ENCODE data around the gene ZNF76.

ZNF76 gene

DNA sequence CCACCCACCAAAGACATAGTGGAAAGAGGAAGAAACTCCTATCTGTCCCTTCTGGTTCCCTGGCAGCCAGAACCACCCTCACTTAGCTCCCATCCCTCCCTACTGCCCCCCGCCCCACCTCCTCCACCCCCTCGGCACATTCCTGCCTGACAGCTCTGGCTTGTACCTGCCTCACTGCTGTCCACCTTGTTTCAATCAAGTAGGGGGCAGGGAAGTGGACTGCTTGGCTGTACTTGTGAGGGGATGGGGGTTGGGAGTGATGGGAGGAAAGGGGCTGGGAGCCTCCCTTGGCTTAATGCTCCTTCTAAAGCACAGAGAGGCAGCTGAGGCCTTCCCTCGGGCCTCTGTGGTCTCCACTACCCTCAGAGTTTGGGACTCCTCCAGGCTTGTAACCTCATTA lies 22.1 kb upstream of the ZNF76 start:
- DNase-seq = no peak

DNA sequence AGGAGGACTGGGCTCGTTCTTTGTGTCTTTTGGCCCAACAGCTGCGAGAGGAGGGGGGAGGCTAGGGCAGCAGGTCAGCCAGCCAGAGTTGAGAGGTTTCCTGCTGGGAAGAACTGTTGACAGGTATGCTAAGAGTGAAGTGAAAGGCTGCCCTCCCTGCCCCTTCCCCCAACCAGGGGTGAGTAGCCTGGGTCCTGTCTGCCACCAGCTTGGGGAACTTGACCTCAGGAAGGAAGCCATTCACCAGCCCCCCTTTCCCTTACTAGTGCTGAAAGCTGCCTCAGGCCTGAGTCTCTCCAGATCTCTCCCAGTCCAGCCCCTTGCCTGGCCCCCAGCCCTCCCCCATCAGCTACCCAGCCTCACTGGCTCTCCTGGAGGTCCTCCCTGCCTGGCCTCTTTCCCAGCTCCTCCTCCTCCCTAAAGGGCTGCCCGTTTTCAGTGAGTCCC lies 20.7 kb upstream of the ZNF76 start:
- no peak for DNase-seq

DNA sequence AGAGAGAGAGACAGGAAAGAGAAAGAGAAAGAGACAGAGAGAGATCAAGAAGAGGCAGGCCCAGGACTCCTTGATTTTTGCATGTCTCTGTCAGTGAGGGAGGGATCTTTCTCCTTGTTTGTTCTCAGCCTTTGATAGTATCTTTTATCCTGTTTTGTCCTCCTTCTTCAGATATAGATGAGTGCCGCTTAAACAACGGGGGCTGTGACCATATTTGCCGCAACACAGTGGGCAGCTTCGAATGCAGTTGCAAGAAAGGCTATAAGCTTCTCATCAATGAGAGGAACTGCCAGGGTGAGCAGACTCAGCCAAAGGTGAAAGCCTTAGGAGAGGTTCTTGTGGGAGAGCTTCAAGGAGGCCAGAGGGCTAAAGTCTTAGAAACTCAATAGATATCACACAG lies 20.0 kb upstream of the ZNF76 start:
- DNase-seq = no peak

DNA sequence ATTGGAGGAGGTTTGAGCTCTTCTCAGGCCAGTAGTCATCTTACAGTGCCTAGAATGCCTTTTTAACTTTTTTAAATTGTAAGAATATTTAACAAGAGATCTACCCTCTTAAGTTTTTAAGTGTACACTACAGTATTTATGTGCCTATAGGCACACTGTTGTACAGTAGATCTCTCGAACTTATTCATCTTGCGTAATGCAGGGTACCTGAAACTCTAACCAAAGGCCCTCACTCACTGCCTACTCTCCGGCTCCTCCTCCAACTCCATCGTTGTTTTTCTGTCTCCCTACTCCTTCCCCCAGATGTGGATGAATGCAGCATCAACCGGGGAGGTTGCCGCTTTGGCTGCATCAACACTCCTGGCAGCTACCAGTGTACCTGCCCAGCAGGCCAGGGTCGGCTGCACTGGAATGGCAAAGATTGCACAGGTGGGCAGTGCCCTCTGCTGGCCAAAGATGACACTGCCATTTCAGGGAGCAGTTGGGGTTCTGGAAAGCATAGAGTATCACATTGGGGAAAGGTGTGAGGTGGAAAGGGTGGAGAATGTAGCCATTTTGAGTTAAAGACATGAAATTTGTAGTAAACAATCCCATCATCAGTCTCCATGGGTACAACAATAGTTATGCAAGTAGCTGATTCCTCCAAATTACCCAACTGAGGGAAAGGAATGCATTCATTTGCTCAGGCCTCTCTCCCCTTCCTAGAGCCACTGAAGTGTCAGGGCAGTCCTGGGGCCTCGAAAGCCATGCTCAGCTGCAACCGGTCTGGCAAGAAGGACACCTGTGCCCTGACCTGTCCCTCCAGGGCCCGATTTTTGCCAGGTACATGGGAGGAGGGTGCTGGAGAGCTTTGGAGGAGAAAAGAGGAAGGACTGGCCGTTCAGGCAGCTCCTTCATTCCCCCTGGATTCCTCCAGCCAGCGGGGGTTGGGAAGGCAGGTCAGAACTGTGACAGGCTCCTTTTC lies 18.4 kb upstream of the ZNF76 start:
- DNase-seq = peak; percentile 53 to 72

DNA sequence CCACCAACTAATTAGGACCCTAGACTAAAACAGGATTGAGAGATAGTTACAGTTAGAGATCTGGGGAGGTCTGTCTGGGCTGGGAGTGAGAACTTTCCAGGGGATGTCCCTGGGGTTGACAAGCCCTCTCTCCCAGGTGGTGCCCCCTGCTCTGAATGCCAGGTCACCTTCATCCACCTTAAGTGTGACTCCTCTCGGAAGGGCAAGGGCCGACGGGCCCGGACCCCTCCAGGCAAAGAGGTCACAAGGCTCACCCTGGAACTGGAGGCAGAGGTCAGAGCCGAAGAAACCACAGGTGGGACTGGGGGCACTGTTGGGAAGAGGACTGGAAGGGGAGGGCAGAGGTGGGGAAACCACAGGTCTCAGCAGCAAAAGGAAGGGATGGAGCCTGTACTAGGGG lies 17.0 kb upstream of the ZNF76 start:
- no peak for DNase-seq

DNA sequence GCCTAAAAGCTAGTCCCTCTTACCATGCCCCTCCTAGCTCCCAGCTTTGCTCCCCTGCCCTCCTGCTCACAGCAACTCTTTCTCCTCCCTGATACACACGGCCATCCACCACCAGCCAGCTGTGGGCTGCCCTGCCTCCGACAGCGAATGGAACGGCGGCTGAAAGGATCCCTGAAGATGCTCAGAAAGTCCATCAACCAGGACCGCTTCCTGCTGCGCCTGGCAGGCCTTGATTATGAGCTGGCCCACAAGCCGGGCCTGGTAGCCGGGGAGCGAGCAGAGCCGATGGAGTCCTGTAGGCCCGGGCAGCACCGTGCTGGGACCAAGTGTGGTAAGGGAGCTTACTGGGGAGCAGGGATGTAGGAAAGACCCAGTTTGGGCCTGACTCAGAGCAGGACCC lies 16.6 kb upstream of the ZNF76 start:
- no peak for DNase-seq

DNA sequence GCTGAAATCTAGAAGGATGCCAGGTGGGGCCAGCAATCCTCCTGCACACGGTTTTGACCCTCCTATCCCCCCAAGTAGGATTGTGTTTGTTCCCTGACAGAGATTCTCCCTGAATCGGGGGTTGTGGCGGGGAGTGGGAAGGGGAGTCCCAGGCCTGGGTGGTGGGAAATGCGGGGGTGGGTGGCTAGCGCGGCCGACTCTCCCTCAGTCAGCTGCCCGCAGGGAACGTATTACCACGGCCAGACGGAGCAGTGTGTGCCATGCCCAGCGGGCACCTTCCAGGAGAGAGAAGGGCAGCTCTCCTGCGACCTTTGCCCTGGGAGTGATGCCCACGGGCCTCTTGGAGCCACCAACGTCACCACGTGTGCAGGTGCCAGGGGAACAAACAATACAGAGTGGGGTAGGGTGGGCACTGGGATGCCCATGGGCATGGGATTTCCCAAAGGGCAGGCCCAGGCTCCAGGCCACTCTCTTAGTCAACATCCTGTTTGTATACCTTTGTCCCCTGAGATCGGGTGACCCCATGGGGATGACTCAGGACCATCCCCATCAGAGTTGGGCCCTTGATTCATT lies 16.1 kb upstream of the ZNF76 start:
- DNase-seq = no peak

DNA sequence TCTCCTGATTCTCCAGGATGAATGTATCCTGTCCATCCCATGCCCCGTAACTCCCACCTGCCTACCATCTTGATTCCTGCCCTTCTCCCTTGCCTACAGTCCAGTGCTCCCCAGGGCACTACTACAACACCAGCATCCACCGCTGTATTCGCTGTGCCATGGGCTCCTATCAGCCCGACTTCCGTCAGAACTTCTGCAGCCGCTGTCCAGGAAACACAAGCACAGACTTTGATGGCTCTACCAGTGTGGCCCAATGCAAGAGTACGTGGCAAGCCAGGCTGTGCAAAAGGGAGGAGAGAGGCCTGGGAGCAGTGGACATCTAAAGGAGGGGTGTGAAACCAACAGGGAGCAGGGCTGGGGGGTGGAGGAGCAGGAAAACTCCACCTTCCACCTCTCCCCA lies 15.0 kb upstream of the ZNF76 start:
- no peak for DNase-seq

DNA sequence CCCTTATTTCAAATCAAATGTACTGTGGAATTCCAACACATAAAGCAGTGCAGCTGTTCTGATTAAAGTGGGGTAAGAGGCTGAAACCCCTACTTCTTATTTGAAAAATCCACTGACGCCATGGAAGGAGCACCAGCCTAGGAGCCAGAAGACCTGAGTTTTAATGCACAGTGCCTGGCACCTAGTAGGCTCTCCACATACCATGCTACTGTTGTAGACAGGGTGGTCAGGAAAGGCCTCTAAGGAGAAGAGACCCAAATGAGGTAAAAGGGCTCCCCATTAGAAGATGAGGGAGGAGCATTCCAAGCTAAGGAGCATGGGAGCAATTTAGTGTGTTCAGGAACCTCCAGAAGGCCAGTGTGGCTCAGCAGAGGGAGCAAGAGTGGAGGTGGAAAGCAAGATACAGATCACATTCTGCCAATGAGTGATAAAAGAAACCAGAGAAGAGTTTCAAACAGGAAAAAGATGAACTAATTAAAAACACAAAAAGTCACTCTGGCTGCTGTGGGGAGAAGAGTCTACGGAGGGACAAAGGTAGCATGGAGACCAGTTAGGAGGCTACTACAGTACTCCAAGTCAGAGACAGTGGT lies 11.8 kb upstream of the ZNF76 start:
- DNase-seq = no peak

DNA sequence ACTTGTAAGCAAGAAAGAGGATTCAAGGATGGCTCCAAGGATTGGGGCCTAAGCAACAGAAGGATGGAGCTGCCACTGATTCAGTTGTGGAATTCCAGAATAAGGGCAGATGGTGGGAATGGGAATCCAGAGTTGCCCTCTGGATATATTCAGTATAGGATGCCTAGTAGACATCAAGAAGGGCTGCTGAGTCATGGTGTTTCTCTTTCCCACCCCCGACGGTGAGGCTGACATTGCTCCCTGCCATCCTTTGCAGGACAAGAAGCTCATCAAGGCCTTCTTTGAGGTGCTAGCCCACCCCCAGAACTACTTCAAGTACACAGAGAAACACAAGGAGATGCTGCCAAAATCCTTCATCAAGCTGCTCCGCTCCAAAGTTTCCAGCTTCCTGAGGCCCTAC lies 11.2 kb upstream of the ZNF76 start:
- no peak for DNase-seq

DNA sequence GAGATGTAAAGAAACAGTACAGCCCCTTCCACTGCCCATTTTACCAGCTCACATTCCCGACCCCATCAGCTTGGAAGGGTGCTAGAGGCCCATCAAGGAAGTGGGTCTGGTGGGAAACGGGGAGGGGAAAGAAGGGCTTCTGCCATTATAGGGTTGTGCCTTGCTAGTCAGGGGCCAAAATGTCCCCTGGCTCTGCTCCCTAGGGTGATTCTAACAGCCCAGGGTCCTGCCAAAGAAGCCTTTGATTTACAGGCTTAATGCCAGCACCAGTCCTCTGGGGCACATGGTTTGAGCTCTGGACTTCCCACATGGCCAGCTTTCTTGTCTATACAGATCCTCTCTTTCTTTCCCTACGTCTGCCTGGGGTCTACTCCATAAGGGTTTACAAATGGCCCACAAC lies 10.6 kb upstream of the ZNF76 start:
- no peak for DNase-seq

DNA sequence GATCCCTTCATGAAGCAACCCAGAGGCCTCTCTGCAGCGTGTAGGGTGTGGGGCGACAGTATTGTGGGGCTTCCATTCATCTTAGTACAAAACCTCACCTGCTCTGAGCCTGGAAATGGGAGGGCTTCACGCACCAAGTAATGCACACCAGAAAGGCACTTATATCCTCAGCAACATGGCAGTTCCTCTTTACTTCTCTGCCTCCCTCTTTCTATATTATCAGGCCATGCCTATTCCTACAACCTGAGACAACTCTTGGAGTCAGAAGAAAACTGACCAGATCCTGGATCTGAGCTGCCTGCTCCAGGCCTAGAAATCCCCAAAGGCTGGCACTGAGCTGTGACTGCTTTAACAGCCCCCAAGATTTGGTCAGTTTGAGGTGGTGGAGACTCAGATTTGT lies 7.6 kb upstream of the ZNF76 start:
- DNase-seq = no peak

DNA sequence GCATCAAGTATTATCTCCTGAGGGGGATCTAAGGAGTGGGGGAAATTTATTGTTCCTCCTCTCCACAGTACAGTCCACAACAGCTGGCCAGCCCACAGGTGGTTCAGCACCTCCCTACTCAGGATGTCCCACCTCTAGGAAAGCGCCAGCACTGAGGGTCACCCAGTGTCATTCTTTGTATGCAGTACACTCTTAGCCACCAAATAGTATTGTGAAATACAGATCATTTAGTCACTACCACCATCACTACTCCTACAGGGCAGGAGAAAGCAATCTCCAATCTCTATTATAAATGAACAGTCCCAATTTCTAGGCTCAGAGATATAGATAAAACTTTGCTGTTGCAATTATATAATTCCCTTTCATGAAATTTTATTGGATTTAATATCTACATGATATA lies 6.3 kb upstream of the ZNF76 start:
- DNase-seq = no peak

DNA sequence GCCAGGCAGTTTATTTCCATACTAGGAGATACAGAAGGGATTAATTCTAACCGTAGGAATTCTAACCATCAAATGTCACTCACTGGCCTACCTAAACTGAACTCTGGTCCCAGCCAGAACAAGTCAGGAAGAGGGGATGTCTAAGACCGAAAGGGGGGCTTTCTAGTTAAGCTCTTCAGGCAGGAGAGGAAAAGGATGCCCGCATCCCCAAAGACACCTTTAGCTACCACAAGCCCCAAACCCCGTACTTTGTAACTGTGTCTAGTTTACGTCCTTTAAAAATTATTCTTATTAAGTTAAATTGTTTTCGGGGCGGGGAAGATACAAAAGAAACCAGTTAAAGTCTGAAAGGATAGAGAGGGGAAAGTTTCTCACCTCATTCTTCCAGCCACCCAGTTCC lies 1.2 kb upstream of the ZNF76 start:
- no peak for DNase-seq

DNA sequence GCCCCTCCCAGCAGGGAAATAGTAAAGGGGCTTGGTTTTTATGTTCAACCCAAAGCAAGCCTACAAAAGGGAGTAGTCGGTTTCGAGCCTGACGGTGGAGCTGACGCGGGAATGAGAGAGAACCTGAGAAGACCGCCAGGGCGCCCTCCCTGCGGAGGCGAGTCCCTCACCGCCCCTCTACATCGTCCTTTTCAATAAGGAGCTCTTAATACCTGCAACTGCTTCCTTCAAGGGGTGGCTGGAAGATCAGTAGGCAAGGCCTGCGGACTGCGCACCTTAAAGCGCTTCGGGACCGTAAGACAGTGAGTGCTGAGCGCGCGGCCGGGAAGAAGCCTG lies 709 bp upstream of the ZNF76 start:
- DNase-seq = no peak

DNA sequence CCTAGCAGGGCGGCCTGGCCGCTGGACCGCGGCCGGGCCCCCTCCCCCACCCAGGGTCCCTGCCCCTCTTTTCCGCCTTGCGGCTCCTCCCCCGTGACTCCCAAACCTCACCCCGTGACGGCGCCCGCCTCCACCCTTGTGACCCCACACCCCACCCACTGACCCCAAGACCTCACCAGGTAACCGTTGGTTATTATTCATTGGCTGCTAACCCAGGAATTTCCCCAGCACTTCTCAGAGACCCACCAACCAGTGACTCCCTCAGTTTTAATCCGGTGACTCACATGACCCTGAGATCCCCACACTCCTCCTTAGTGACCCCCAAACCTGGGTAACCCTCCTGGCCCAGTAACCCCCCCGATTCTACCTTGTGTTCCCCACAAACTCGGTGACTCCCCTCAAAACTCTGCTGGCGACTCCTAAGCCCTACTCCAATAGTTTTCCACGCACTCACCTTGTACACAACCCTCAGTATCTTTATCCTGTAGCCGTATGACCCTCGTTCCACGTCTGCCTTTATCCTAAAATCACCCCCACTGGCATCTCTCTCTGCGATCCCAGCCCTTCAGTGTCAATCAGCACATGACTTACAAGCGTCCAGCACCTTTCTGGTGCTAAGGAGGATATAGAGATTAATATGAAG lies 534 bp downstream of the ZNF76 start:
- peak; percentile 64 to 81 for DNase-seq

DNA sequence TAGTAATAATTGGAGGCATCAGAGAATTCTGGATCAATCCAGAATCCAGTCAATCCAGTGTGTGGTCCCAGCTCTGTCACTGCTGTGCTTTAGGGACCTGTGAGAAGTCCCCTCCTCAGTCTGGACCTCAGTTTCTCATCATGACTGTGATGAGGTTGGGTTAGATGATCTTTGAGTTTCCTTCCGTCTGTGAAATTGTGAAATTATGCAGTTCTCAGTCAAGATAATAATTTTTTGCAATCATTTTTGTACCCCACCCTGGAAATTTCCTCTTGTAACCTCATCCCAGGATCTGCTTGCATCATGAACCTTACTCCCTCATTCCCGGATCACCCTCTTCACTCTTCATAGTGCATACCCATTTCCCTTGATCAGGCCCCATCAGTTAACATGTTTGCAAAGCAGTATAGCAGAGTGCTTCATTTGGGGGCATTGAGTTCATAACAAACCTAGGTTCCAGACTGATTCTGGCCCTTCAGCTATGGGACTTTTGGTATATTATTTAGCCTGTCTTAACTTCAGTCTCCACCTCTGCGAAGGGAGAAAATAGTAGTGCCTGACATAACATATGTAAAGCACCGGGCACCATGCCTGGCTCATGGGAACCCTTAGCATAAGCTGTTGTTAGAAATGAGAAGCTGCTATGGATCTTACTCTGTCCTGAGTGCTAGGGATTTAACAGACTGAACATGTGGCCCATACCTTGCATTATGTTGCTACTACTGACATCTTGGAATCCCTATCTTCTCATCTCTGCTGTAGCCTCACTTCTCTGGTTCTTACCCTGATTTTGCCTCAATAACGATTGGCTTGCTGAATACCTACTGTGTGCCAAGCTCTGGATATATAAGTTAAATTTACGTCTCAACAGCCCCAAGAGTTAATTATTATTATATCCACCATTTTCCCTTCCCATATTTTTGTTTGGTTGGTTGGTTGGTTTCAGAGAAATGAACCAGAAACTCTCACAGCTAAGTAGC lies 1.3 kb downstream of the ZNF76 start:
- DNase-seq = no peak

DNA sequence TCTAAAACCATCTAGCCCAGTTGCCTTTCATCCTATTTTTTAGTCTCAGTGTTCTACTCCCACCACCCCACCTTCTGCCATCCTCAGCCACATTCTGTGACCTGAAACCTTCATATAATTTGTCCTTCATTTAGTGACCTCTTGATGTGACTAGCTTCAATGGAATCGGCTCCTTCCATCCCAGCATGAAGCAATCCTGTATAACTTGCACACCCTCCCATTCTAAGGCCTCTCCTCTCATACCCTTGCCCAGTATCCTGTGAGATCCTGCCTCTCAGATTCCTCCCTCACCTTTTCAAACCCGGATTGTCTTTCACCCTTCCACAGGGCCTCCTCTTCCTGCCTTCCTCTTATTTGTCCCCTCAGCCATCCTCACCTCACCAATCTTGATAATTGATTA lies 3.1 kb downstream of the ZNF76 start:
- DNase-seq = no peak

DNA sequence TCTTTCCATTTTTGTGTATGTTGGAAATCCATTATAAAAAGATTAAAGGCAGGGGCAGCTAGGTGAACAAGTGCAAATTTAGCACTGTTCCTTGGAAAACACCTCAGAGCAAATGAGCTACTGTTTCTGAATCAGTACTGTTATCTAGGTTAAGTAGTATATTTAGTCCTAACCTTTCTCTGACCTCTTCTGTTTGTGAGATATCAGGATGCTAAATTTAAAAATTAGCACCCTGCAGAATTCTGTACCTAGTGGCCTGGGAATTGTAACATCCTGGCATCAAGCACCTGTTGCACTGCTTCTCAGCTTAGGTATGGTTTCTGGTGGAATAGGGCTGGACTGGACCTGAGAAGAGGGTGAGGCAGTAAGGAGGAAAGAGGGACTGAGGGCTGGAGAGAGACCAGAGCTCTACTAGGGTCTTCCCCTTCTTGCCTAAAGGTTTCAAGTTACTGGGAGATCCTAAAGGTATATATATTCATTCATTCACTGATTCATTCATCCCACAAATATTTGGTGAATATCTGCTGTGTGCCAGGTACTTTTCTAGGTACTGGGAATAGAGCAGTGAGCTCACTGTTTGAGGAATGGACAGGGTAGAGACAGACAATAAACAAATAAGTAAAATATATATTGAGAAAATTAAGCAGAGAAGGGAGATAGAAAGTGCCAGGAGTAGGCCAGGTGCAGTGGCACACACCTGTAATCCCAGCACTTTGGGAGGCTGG lies 5.2 kb downstream of the ZNF76 start:
- no peak for DNase-seq

DNA sequence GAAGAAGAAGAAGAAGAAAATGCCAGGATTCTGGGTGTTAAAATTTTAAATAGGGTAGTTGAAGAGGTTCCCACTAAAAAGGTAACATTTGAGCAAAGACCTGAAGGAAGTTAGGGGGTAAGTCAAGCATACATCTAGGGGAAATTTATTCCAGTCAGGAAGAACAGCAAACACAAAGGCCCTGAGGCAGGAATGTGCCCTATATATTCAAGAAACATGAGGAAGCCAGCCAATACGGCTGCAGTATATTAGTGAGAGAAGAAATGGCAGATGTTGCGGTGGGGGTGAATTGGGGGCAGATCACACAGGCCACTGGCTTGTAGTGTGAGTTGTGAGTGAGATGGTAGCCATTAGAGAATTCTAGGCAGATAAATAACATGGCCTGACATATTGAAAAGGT lies 6.0 kb downstream of the ZNF76 start:
- no peak for DNase-seq

DNA sequence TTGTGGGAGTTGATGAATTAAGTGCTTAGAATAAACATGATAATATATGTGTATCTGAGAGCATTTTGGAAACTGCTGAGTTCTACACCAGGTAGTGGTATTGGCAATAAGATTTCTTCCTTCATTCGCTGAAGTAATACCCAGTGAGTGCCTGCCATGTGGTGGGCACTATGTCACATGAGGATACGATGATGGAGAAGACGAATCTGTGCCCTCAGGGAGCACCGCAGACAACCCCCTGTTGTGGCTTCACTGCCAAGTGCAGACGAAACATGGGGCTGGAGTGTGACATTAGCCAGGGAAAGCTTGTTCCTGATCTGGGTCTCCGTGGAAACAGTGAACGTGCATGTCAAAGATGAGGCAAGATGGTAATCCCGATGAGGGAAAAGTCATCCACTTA lies 7.9 kb downstream of the ZNF76 start:
- DNase-seq = no peak

DNA sequence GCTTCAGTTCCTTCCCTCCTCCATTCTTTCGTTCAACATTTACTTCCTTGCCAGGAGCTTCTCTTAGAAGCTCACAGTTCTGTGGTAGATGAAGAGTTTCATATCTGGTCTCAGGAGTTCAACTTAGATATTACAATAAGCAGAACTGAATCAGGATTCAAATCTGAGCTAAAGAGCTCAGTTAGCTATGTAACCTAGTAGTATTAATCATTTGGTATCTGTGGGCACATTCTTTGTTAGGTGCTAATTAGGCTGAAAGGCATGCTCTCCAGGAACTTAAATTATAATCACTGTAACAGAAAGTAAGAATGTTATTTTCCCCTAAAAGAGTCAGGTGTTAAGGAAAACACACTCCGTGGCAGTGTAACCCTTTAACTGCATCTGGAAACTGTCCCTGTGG lies 8.4 kb downstream of the ZNF76 start:
- no peak for DNase-seq

All from stimulated activated CD4-positive, alpha-beta T cell treated with anti-CD3 and anti-CD28 coated beads, Interleukin-4, amount 100 ng/mL, for 4 hours (primary cell).